Ectodermal cell (in vitro differentiated cells): Measurements from ENCODE around the gene CHI3L1. TPM values are rescaled to one million over a fixed set of nuclear protein-coding genes. Genes with fewer than 3 reads are reported as not detected.
"Not testable (repeated sequence)": the region's sequence is repeated elsewhere in the genome, so short reads cannot be mapped to it uniquely, and the experiment has no call there.

Source experiments
- H3K27ac ChIP-seq: 2 replicates; pipeline ENCODE4 v1.7.0; 2013; ENCODE audit warnings: mild to moderate bottlenecking, low read depth, low read length; ENCODE audit not compliant: insufficient read depth, poor library complexity, severe bottlenecking
- H3K27me3 ChIP-seq: 2 replicates; pipeline ENCODE4 v1.7.0; 2013; ENCODE audit warnings: mild to moderate bottlenecking, low read length; ENCODE audit not compliant: insufficient read depth, control insufficient read depth, poor library complexity, severe bottlenecking
- H3K36me3 ChIP-seq: one replicate; pipeline ENCODE4 v1.7.0; 2013; ENCODE audit warnings: low read length; ENCODE audit not compliant: control insufficient read depth, insufficient read depth
- H3K4me1 ChIP-seq: one replicate; pipeline ENCODE4 v1.7.0; 2013; ENCODE audit warnings: low read length; ENCODE audit not compliant: control insufficient read depth, insufficient read depth
- H3K4me3 ChIP-seq: 2 replicates; pipeline ENCODE4 v1.7.0; 2013; ENCODE audit warnings: low read depth, low read length, control low read depth; ENCODE audit not compliant: insufficient read depth
- H3K9me3 ChIP-seq: 2 replicates; pipeline ENCODE4 v1.7.0; 2013; ENCODE audit warnings: mild to moderate bottlenecking, low read length, moderate library complexity; ENCODE audit not compliant: control insufficient read depth
- WGBS, 2 experiments: methylation state at CpG; one replicate each; pipeline ENCODE4 v1.1.7; 2013; ENCODE audit warnings: missing lambda C conversion rate in 2 of 2; 5-methylcytosine and 5-hydroxymethylcytosine counted together
- polyA plus RNA-seq, 4 experiments: library from polyadenylated mRNA; stranded (reverse); fragments of 50-300 nt; gene quantifications; one replicate each; pipeline ENCODE4 v1.2.3, GENCODE V29; 2013

The CHI3L1 gene
- polyA plus RNA-seq (2013, experiment 1 of 4) = 8.3 TPM
- polyA plus RNA-seq (2013, experiment 2 of 4) = 9.3 TPM
- 5.7 TPM for polyA plus RNA-seq (2013, experiment 3 of 4)
- polyA plus RNA-seq (2013, experiment 4 of 4) = 6.2 TPM

DNA sequence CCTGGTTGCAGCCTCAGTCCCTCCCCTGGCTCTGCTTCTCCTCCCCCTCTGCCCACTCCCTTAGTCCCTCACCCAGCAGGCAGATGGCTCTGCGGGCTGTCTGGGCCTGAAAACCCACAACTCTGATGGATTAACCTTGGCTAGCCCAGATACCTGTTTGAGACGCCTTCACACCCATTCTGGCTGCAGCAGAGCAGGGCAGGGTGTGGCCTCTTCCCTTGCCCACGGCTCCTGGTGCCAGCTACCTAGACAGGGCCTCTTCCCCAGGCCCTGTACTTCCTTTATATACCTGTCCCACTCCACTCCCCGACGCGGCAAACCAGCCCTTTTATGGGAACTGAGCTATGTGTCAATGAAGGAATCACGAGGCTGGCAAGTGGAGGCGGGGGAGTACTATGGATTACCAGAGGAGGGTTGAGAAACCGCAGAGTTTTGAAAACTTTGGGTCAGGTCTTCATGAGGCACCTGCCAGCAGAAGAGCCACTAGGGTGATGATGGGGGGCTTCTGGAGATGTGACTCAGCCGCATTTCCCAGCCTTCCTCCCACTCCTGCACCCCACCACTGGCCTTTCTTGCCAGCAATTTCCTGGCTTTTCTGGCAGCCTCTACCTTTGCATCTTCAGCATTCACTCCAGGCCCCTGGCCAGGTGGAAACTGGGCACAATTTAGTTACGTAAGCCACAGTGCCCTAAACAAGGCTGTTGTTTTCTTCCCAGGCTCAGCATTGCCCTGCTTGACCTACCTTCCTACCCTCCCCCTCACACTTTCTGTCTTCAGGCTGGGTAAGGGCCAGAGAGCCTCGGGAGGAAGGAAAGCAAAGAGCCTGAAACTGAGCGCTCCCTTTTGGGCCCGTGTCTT lies at the start of gene CHI3L1:
Gene CHI3L1, minus strand, starts transcription at position 259 of the 858 bp plus-strand sequence. Its CDS starts 81 bp downstream, at position 178.
- Histone ChIP-seq H3K4me3 (no peak within 1 kb of the TSS), H3K27ac (no peak within 1 kb of the TSS), H3K9me3 (peaks cover 2% of the 10 kb centered on the region), H3K36me3 (no peaks in the 10 kb centered on the region), H3K27me3 (no peaks in the 10 kb centered on the region), H3K4me1 (peaks cover 34% of the 10 kb centered on the region)
- WGBS, 2 experiments = 37 to 46% methylated on average over 11 to 13 of the region's 14 CpGs

- H3K9me3 ChIP-seq, H3K36me3 ChIP-seq, H3K4me1 ChIP-seq, H3K27ac ChIP-seq, H3K4me3 ChIP-seq, H3K27me3 ChIP-seq: not testable (repeated sequence)
- 87 to 92% methylated on average over 6 to 7 of the region's 7 CpGs for WGBS, 2 experiments
These were observed 48.4 kb upstream of the CHI3L1 start for GRCh38 chr1:203234901-203235300.

- peaks cover 3% of the 10 kb centered on the region for H3K27me3 ChIP-seq
- 92 to 97% methylated on average over 7 of the region's 7 CpGs for WGBS, 2 experiments
- no peak within 1 kb of the TSS for H3K4me3 ChIP-seq
- no peaks in the 10 kb centered on the region for H3K36me3 ChIP-seq
- H3K4me1 ChIP-seq = no peaks in the 10 kb centered on the region
- H3K9me3 ChIP-seq = no peaks in the 10 kb centered on the region
- no peak within 1 kb of the TSS for H3K27ac ChIP-seq
These were observed 43.1 kb upstream of the CHI3L1 start, which contains the start of gene CHIT1 for GRCh38 chr1:203229471-203230135. CHIT1 (minus strand) TSS chr1:203229673; CDS start chr1:203229636, 37 bp downstream.

DNA sequence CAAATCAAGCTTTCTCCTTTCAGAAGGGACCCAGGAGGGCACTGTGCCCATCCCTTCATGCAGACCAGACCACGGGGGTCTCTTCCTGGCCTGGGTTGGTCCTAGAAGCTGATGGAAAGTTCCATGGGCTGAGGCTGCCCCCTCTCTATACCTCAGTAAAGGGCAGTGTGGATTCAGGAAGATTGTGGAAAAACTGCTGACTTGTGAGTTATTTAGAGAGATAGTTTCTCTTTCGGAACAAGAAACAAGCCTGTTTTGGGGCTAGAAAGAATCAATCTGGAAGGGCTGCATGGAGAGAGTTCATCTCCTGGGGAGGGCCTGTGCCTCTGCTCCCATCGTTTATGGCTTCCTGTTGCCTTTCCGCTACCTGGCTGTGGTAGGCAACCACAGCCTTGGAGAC lies 42.2 kb upstream of the CHI3L1 start:
- Histone ChIP-seq H3K27me3 (peaks cover 3% of the 10 kb centered on the region), H3K27ac (no peak overlapping the region), H3K4me3 (no peak overlapping the region), H3K9me3 (no peaks in the 10 kb centered on the region), H3K36me3 (no peaks in the 10 kb centered on the region), H3K4me1 (no peaks in the 10 kb centered on the region)
- 85 to 93% methylated on average over 4 of the region's 4 CpGs for WGBS, 2 experiments

GRCh38 chr1:203227371-203228083 lies 41.0 kb upstream of the CHI3L1 start:
- Histone ChIP-seq H3K4me1 (no peaks in the 10 kb centered on the region), H3K36me3 (no peaks in the 10 kb centered on the region), H3K27me3 (peaks cover 3% of the 10 kb centered on the region), H3K27ac (no peak overlapping the region), H3K9me3 (no peaks in the 10 kb centered on the region), H3K4me3 (no peak overlapping the region)
- 94 to 96% methylated on average over 9 of the region's 9 CpGs for WGBS, 2 experiments

DNA sequence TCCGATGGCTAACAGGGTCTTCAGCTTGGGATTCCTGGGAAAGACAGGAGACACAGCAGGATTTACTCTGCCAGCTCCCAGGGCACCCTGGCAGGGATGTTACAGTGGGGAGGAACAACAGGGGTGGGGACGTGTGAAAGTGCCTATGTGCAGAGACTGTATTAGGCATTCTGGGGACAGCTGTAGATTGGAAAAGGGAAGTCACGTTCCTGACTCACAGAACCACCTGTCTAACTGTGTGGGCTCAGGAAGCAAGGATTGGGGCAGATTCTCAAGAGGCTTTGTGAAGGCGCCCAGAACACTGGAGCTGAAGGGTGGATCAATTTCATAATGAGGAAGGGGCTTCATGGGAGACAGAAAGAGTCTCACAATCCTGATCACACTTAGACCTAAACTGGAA lies 38.6 kb upstream of the CHI3L1 start:
- H3K27ac ChIP-seq = no peak overlapping the region
- WGBS, 2 experiments = 86 to 92% methylated on average over 4 of the region's 4 CpGs
- no peaks in the 10 kb centered on the region for H3K4me1 ChIP-seq
- H3K27me3 ChIP-seq = peaks cover 3% of the 10 kb centered on the region
- H3K9me3 ChIP-seq = no peaks in the 10 kb centered on the region
- H3K4me3 ChIP-seq = no peak overlapping the region
- no peaks in the 10 kb centered on the region for H3K36me3 ChIP-seq

GRCh38 chr1:203223012-203223775 lies 36.7 kb upstream of the CHI3L1 start:
- Histone ChIP-seq H3K27ac (no peak overlapping the region), H3K27me3 (peaks cover 3% of the 10 kb centered on the region), H3K9me3 (no peaks in the 10 kb centered on the region), H3K36me3 (no peaks in the 10 kb centered on the region), H3K4me1 (no peaks in the 10 kb centered on the region), H3K4me3 (no peak overlapping the region)
- 94 to 95% methylated on average over 18 of the region's 18 CpGs for WGBS, 2 experiments

DNA sequence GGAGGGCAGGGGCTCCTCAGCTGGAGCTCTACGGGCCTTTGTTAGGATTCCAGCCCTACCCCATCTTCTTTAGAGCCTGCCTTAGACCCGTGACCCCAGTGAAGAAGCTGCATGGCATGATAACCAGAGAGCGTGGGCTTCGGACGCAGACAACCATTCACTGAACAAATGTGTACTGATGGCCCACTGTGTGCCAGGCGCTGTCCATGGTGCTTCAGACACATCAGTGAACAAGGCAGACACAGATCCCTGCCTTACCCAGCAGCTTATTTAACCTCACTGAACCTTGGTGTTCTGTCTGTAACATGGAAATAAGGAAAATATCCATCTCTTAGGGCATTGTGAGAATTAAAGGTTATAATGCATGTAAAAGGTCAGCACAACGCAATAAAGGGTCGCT lies 33.4 kb upstream of the CHI3L1 start:
- Histone ChIP-seq H3K9me3 (no peaks in the 10 kb centered on the region), H3K36me3 (no peaks in the 10 kb centered on the region), H3K4me3 (no peak overlapping the region), H3K27me3 (peaks cover 1% of the 10 kb centered on the region), H3K4me1 (peaks cover 9% of the 10 kb centered on the region), H3K27ac (no peak overlapping the region)
- 81 to 84% methylated on average over 8 of the region's 8 CpGs for WGBS, 2 experiments

DNA sequence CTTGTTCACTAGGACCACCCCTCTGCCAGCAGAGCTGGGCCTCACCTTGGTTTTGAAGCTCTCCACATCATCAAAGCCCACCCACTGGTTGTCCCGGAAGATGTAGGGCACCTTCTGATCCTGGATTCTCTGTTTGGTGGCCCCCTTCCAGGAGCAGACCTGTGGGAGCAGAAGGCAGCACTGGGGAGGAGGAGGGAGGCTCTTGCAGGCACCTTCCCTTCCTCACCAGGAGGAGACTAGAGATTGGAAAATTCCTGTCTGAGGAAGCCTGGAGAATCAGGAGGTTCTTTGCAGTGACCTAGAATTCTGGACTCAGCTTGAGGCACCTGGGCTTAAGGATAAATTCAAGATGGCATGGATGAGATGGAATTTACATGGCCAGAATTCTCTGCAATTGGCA lies 32.7 kb upstream of the CHI3L1 start:
- H3K27ac ChIP-seq = no peak overlapping the region
- H3K9me3 ChIP-seq = no peaks in the 10 kb centered on the region
- H3K36me3 ChIP-seq = no peaks in the 10 kb centered on the region
- H3K4me1 ChIP-seq = peaks cover 9% of the 10 kb centered on the region
- H3K4me3 ChIP-seq = no peak overlapping the region
- 82 to 100% methylated on average over 1 of the region's 1 CpG for WGBS, 2 experiments
- no peaks in the 10 kb centered on the region for H3K27me3 ChIP-seq
